ENCODE measurements around the gene ONECUT3. TPM values are rescaled to one million over a fixed set of nuclear protein-coding genes. Genes with fewer than 3 reads are reported as not detected.

ONECUT3 gene
- total RNA-seq, 3 donors from 2014 or later = not detected

- Mint-ChIP-seq H3K36me3 (ENCODE audit: insufficient read depth) (no peaks in the 10 kb centered on the region), H3K4me1 (ENCODE audit: low read depth) (peaks cover 16% of the 10 kb centered on the region), H3K9me3 (no peaks in the 10 kb centered on the region), H3K27me3 (ENCODE audit: low read depth) (peaks cover 53% of the 10 kb centered on the region), H3K4me3 (peak overlapping the region; percentile 49)
- DNase-seq = peak; percentile 38
- peak; percentile 54 to 71 for ATAC-seq
These were observed 5.8 kb upstream of the ONECUT3 start for GRCh38 chr19:1747285-1748114.

GRCh38 chr19:1748115-1748872, 5.0 kb upstream of the ONECUT3 start:
- H3K27me3 Mint-ChIP-seq (ENCODE audit: low read depth) = peaks cover 54% of the 10 kb centered on the region
- ATAC-seq (no peak), DNase-seq (no peak)
- no peaks in the 10 kb centered on the region for H3K9me3 Mint-ChIP-seq
- no peaks in the 10 kb centered on the region for H3K36me3 Mint-ChIP-seq (ENCODE audit: insufficient read depth)
- peaks cover 16% of the 10 kb centered on the region for H3K4me1 Mint-ChIP-seq (ENCODE audit: low read depth)
- H3K4me3 Mint-ChIP-seq = peak overlapping the region; percentile 49

GRCh38 chr19:1748873-1749341, 4.4 kb upstream of the ONECUT3 start:
- H3K4me3 Mint-ChIP-seq = no peak overlapping the region
- no peaks in the 10 kb centered on the region for H3K36me3 Mint-ChIP-seq (ENCODE audit: insufficient read depth)
- no peak for ATAC-seq
- no peaks in the 10 kb centered on the region for H3K9me3 Mint-ChIP-seq
- H3K27me3 Mint-ChIP-seq (ENCODE audit: low read depth) = peaks cover 53% of the 10 kb centered on the region
- no peak for DNase-seq
- H3K4me1 Mint-ChIP-seq (ENCODE audit: low read depth) = peaks cover 16% of the 10 kb centered on the region

- Mint-ChIP-seq H3K4me3 (peak overlapping the region; percentile 62), H3K4me1 (ENCODE audit: low read depth) (peaks cover 16% of the 10 kb centered on the region), H3K27me3 (ENCODE audit: low read depth) (peaks cover 49% of the 10 kb centered on the region), H3K9me3 (no peaks in the 10 kb centered on the region), H3K36me3 (ENCODE audit: insufficient read depth) (no peaks in the 10 kb centered on the region)
- DNase-seq (no peak), ATAC-seq (no peak)
These were observed 3.6 kb upstream of the ONECUT3 start for GRCh38 chr19:1749373-1750342.

- Mint-ChIP-seq H3K27me3 (ENCODE audit: low read depth) (peaks cover 50% of the 10 kb centered on the region), H3K4me1 (ENCODE audit: low read depth) (peaks cover 17% of the 10 kb centered on the region), H3K36me3 (ENCODE audit: insufficient read depth) (no peaks in the 10 kb centered on the region), H3K9me3 (no peaks in the 10 kb centered on the region), H3K4me3 (peak overlapping the region; percentile 62)
- DNase-seq = no peak
- ATAC-seq = no peak
These were observed 2.8 kb upstream of the ONECUT3 start for GRCh38 chr19:1750343-1751021.

GRCh38 chr19:1751367-1752008, 1.8 kb upstream of the ONECUT3 start:
- peaks cover 57% of the 10 kb centered on the region for H3K27me3 Mint-ChIP-seq (ENCODE audit: low read depth)
- H3K4me3 Mint-ChIP-seq = no peak overlapping the region

GRCh38 chr19:1752009-1752756, 1.1 kb upstream of the ONECUT3 start:
- no peak overlapping the region for H3K4me3 Mint-ChIP-seq
- DNase-seq (no peak), ATAC-seq (no peak)
- no peaks in the 10 kb centered on the region for H3K9me3 Mint-ChIP-seq
- H3K36me3 Mint-ChIP-seq (ENCODE audit: insufficient read depth) = no peaks in the 10 kb centered on the region
- peaks cover 59% of the 10 kb centered on the region for H3K27me3 Mint-ChIP-seq (ENCODE audit: low read depth)
- peaks cover 22% of the 10 kb centered on the region for H3K4me1 Mint-ChIP-seq (ENCODE audit: low read depth)

More at GRCh38 chr19:1751367-1752008, 1.8 kb upstream of the ONECUT3 start:
- DNase-seq (no peak), ATAC-seq (no peak)
- Mint-ChIP-seq H3K9me3 (no peaks in the 10 kb centered on the region), H3K36me3 (ENCODE audit: insufficient read depth) (no peaks in the 10 kb centered on the region), H3K4me1 (ENCODE audit: low read depth) (peaks cover 18% of the 10 kb centered on the region)

GRCh38 chr19:1754018-1754635, 821 bp downstream of the ONECUT3 start:
- H3K4me1 Mint-ChIP-seq (ENCODE audit: low read depth) = peaks cover 15% of the 10 kb centered on the region
- ATAC-seq (no peak), DNase-seq (no peak)
- H3K4me3 Mint-ChIP-seq = no peak overlapping the region
- H3K36me3 Mint-ChIP-seq (ENCODE audit: insufficient read depth) = no peaks in the 10 kb centered on the region
- H3K27me3 Mint-ChIP-seq (ENCODE audit: low read depth) = peaks cover 65% of the 10 kb centered on the region
- no peaks in the 10 kb centered on the region for H3K9me3 Mint-ChIP-seq

- ATAC-seq (no peak), DNase-seq (no peak)
- Mint-ChIP-seq H3K36me3 (ENCODE audit: insufficient read depth) (no peaks in the 10 kb centered on the region), H3K4me3 (no peak overlapping the region), H3K4me1 (ENCODE audit: low read depth) (peaks cover 15% of the 10 kb centered on the region), H3K9me3 (no peaks in the 10 kb centered on the region), H3K27me3 (ENCODE audit: low read depth) (peaks cover 71% of the 10 kb centered on the region)
These were observed 1.5 kb downstream of the ONECUT3 start for GRCh38 chr19:1754636-1755466.

GRCh38 chr19:1755467-1756171, 2.3 kb downstream of the ONECUT3 start:
- Mint-ChIP-seq H3K27me3 (ENCODE audit: low read depth) (peaks cover 70% of the 10 kb centered on the region), H3K4me1 (ENCODE audit: low read depth) (peaks cover 11% of the 10 kb centered on the region), H3K9me3 (no peaks in the 10 kb centered on the region), H3K36me3 (ENCODE audit: insufficient read depth) (no peaks in the 10 kb centered on the region), H3K4me3 (peak overlapping the region; percentile 37)
- DNase-seq (no peak), ATAC-seq (no peak)

- no peak for DNase-seq
- H3K27me3 Mint-ChIP-seq (ENCODE audit: low read depth) = peaks cover 70% of the 10 kb centered on the region
- H3K36me3 Mint-ChIP-seq (ENCODE audit: insufficient read depth) = no peaks in the 10 kb centered on the region
- ATAC-seq = no peak
- H3K4me1 Mint-ChIP-seq (ENCODE audit: low read depth) = peaks cover 10% of the 10 kb centered on the region
- H3K9me3 Mint-ChIP-seq = no peaks in the 10 kb centered on the region
- no peak overlapping the region for H3K4me3 Mint-ChIP-seq
These were observed 3.0 kb downstream of the ONECUT3 start for GRCh38 chr19:1756264-1756663.

Measured in activated T-cell treated with anti-CD3 and anti-CD28 coated beads, Interleukin-2, amount 50 U/mL, for 4 hours (primary cell).